A673 (cell line): ENCODE measurements around the gene MTM1.

Experiments used
- CTCF ChIP-seq: fragments of 300-800, 200-600 bp; sonication (generic); conservative IDR thresholded peaks from 2 replicates; pipeline ENCODE4 v1.5.1; 2017; ENCODE audit warnings: low read depth, mild to moderate bottlenecking, antibody characterized with exemption, low read length, moderate library complexity, mixed read lengths
- EZH2 ChIP-seq: fragments of 200-600 bp; sonication (generic); IDR thresholded peaks from 2 replicates; pipeline ENCODE4 v1.6.1; 2017; ENCODE audit warnings: borderline replicate concordance, low read depth, mild to moderate bottlenecking, mixed read lengths, antibody characterized with exemption, low read length; ENCODE audit not compliant: poor library complexity, severe bottlenecking

- TF ChIP-seq CTCF (no peak), EZH2 (no peak)
Observed at GRCh38 chrX:150543230-150544155, 24.9 kb upstream of the MTM1 start.
